HepG2 (cell line): Measurements from ENCODE around the gene PASK. TPM values are rescaled to one million over a fixed set of nuclear protein-coding genes. Genes with fewer than 3 reads are reported as not detected.

Source experiments
- ATAC-seq: fragments of 200-7000 bp; cut with Tn5 transposase; 3 replicates; pipeline ENCODE4 v1.9.1; 2020; ENCODE audit warnings: mild to moderate bottlenecking, moderate library complexity
- BruUV-seq: library from RNA; stranded (reverse); fragments of 400-500 nt; replicated peaks from 2 replicates; lab custom pipeline; 2021; lab: Mats Ljungman, UMichigan
- CTCF ChIA-PET: fragments of 300-600 bp; formaldehyde crosslinking; extraction: SDS; loops from one replicate; lab custom pipeline; 2021; ENCODE audit warnings: low total read pairs, inconsistent platforms, low intra/inter-chr PET ratio; lab: Yijun Ruan, JAX
- POLR2A ChIA-PET: fragments of 350-600 bp; sonication (Branson Sonifier 250); formaldehyde crosslinking; loops from one replicate; lab custom pipeline; 2020; ENCODE audit warnings: antibody characterized with exemption, inconsistent platforms; lab: Yijun Ruan, JAX
- DNase-seq: peaks from one replicate; pipeline ENCODE4 v3.0.0-alpha.2; 2015; ENCODE audit warnings: low spot score
- FAIRE-seq: peaks from 3 replicates; lab custom pipeline; 2011; peaks lifted over from hg19 to GRCh38; lab: Jason Lieb, UNC
- H2AFZ ChIP-seq: one replicate; pipeline ENCODE4 v1.6.1; 2011; ENCODE audit warnings: low read length, inconsistent platforms
- H3K27ac ChIP-seq: fragments of 300-600 bp; 3 replicates; pipeline ENCODE4 v1.8.0; 2011; ENCODE audit warnings: mixed run types, mild to moderate bottlenecking, mixed read lengths, low read length, inconsistent platforms; ENCODE audit not compliant: insufficient read depth; ENCODE audit errors: extremely low read length
- H3K27me3 ChIP-seq, 2 experiments: fragments of 200-600 bp in 1 of 2; 2 replicates in 1 of 2; 3 replicates in 1 of 2; pipeline versions ENCODE4 v1.6.0 to v1.8.0; 2011; ENCODE audit warnings: low read length in 2 of 2, mild to moderate bottlenecking in 2 of 2, moderate library complexity in 2 of 2, inconsistent platforms in 1 of 2; ENCODE audit not compliant: insufficient read depth in 2 of 2, control insufficient read depth in 1 of 2
- H3K36me3 ChIP-seq, 2 experiments: fragments of 200-600 bp in 1 of 2; replicated peaks in 1 of 2; 2 replicates in 1 of 2; 3 replicates in 1 of 2; pipeline versions ENCODE4 v1.5.1 to v1.8.0; 2011; ENCODE audit warnings: low read length in 2 of 2, inconsistent platforms in 1 of 2; ENCODE audit not compliant: insufficient read depth in 2 of 2, control insufficient read depth in 1 of 2
- H3K4me1 ChIP-seq: 2 replicates; pipeline ENCODE4 v1.5.1; 2012; ENCODE audit warnings: low read length, inconsistent platforms; ENCODE audit not compliant: insufficient read depth
- H3K4me2 ChIP-seq: 2 replicates; pipeline ENCODE4 v1.6.0; 2011; ENCODE audit warnings: low read depth, low read length, inconsistent platforms
- H3K4me3 ChIP-seq, 3 experiments: fragments of 200-600 bp in 1 of 3; sonication (generic), shearing (Covaris generic) in 1 of 3; replicated peaks in 1 of 3; 2 replicates each; pipeline ENCODE4 v1.5.1; 2011 to 2016; ENCODE audit warnings: low read length in 3 of 3, inconsistent platforms in 2 of 3, low read depth in 2 of 3, mild to moderate bottlenecking in 2 of 3, control low read depth in 1 of 3, mixed read lengths in 1 of 3; ENCODE audit not compliant: insufficient read depth in 1 of 3
- H3K79me2 ChIP-seq: one replicate; pipeline ENCODE4 v1.6.1; 2011; ENCODE audit warnings: low read length, inconsistent platforms; ENCODE audit not compliant: insufficient read depth
- H3K9ac ChIP-seq: 2 replicates; pipeline ENCODE4 v1.6.0; 2011; ENCODE audit warnings: mild to moderate bottlenecking, low read depth, low read length, inconsistent platforms; ENCODE audit not compliant: insufficient read depth
- H3K9me3 ChIP-seq: 2 replicates; pipeline ENCODE4 v1.5.1; 2012; ENCODE audit warnings: mild to moderate bottlenecking, low read length
- H4K20me1 ChIP-seq: 2 replicates; pipeline ENCODE4 v1.6.0; 2011; ENCODE audit warnings: inconsistent platforms, mild to moderate bottlenecking, low read length, moderate library complexity; ENCODE audit not compliant: insufficient read depth
- GATAD1 ChIP-seq: IDR thresholded peaks from 2 replicates; pipeline ENCODE4 v1.6.1; 2016; ENCODE audit warnings: missing genetic modification reagents, missing compliant biosample characterization
- ISX ChIP-seq: sonication (generic); formaldehyde crosslinking; conservative IDR thresholded peaks from 2 replicates; pipeline ENCODE4 v1.5.0; 2020; ENCODE audit warnings: missing genetic modification reagents
- MYPOP ChIP-seq: sonication (generic); formaldehyde crosslinking; IDR thresholded peaks from 2 replicates; pipeline ENCODE4 v1.8.1; 2023; ENCODE audit warnings: mild to moderate bottlenecking, moderate library complexity, missing genetic modification reagents
- SNRNP70 ChIP-seq: fragments of 200-400 bp; formaldehyde crosslinking; IDR thresholded peaks from 2 replicates; pipeline ENCODE4 v1.6.1; 2017; ENCODE audit warnings: mild to moderate bottlenecking, low read depth, low read length, moderate library complexity
- THYN1 ChIP-seq: sonication (generic); formaldehyde crosslinking; IDR thresholded peaks from 2 replicates; pipeline ENCODE4 v1.8.1; 2023; ENCODE audit warnings: low read depth, mild to moderate bottlenecking, moderate library complexity, missing genetic modification reagents, borderline replicate concordance
- ZNF225 ChIP-seq: sonication (generic); formaldehyde crosslinking; IDR thresholded peaks from 2 replicates; pipeline ENCODE4 v1.4.0; 2020; ENCODE audit warnings: mild to moderate bottlenecking, missing genetic modification reagents
- ZNF318 ChIP-seq: sonication (generic); formaldehyde crosslinking; IDR thresholded peaks from 2 replicates; pipeline ENCODE4 v1.4.0; 2020; ENCODE audit warnings: mild to moderate bottlenecking, missing genetic modification reagents
- ZNF33A ChIP-seq: sonication (generic); formaldehyde crosslinking; IDR thresholded peaks from 2 replicates; pipeline ENCODE4 v1.5.1; 2020; ENCODE audit warnings: missing genetic modification reagents, mild to moderate bottlenecking, moderate library complexity, borderline replicate concordance
- ZNF441 ChIP-seq: sonication (generic); formaldehyde crosslinking; IDR thresholded peaks from 2 replicates; pipeline ENCODE4 v1.7.0; 2021; ENCODE audit warnings: missing genetic modification reagents, borderline replicate concordance
- ZNF484 ChIP-seq: sonication (generic); formaldehyde crosslinking; IDR thresholded peaks from 2 replicates; pipeline ENCODE4 v1.5.1; 2020; ENCODE audit warnings: mild to moderate bottlenecking, low read depth, missing genetic modification reagents, borderline replicate concordance
- ZNF563 ChIP-seq: sonication (generic); formaldehyde crosslinking; IDR thresholded peaks from 2 replicates; pipeline ENCODE4 v1.8.0; 2022; ENCODE audit warnings: mild to moderate bottlenecking, moderate library complexity, missing genetic modification reagents
- ZSCAN9 ChIP-seq: IDR thresholded peaks from 2 replicates; pipeline ENCODE4 v1.6.1; 2016; ENCODE audit warnings: borderline replicate concordance
- ZUFSP ChIP-seq: sonication (generic); formaldehyde crosslinking; IDR thresholded peaks from 2 replicates; pipeline ENCODE4 v1.9.0; 2021; ENCODE audit warnings: missing genetic modification reagents, mild to moderate bottlenecking, borderline replicate concordance
- WGBS: methylation state at CpG from one replicate; pipeline ENCODE4 v1.1.6; 2017; ENCODE audit warnings: low lambda C conversion rate; 5-methylcytosine and 5-hydroxymethylcytosine counted together
- in situ Hi-C: cut with HindIII; loops from 2 replicates; pipeline ENCODE4 v1.10.0; 2017; ENCODE audit warnings: low pct_unique_long_range_greater_than_20kb; ENCODE audit not compliant: extremely low pct_ligation_motif_present
- intact Hi-C: fragments of 100-400 bp; cut with micrococcal nuclease; formaldehyde crosslinking; loops from one replicate; pipeline ENCODE4 v1.10.0; 2022; ENCODE audit not compliant: unreplicated experiment
- polyA plus RNA-seq, 8 experiments: library from polyadenylated mRNA; depleted of rRNA in 3 of 8; stranded (reverse) in 7 of 8; unstranded in 1 of 8; fragments of >200 nt; fragmentation: Illumina TruSeq in 4 of 8; extraction: Trizol in 4 of 8; gene quantifications; 2 replicates each; pipeline versions ENCODE4 v1.2.1 to v1.2.3, GENCODE V29; 2011 to 2016; ENCODE audit warnings: low read depth in 4 of 8, missing spikeins in 1 of 8, mixed read lengths in 1 of 8; ENCODE audit not compliant: insufficient read depth in 1 of 8
- total RNA-seq, 5 experiments: library from RNA; depleted of rRNA; stranded (reverse); fragments of >200 nt; fragmentation: Illumina TruSeq; extraction: Trizol; gene quantifications; 2 replicates each; pipeline ENCODE4 v1.2.3, GENCODE V29; 2016; ENCODE audit warnings: low read depth in 1 of 5

The PASK gene
- total and polyA plus RNA-seq, 2 of the 13 experiments (the other 11 are each of a cell fraction or from before 2014, with no cell fraction given): 6.9 to 17.0 TPM

- 95% methylated on average over 8 of the region's 8 CpGs for WGBS
- ATAC-seq: no peak
- no peak overlapping the region for H3K4me2 ChIP-seq
- H3K4me1 ChIP-seq: no peaks in the 10 kb centered on the region
- H3K36me3 ChIP-seq: peaks cover 9 to 38% of the 10 kb centered on the region in 2 experiments; a peak in 4 of 5 replicates
- no peaks in the 10 kb centered on the region for H3K79me2 ChIP-seq
- ChIA-PET CTCF (no interaction called here), POLR2A (no interaction called here)
- in situ Hi-C loops: no loop called here
- H3K27me3 ChIP-seq: no peaks in the 10 kb centered on the region
- no peak for TF ChIP-seq ZNF318
- TF ChIP-seq ZNF33A (CRISPR knock-in tag): no peak
- TF ChIP-seq MYPOP (CRISPR knock-in tag): no peak
- no peak for TF ChIP-seq THYN1 (CRISPR knock-in tag)
- TF ChIP-seq ZNF225 (CRISPR knock-in tag): no peak
- no peak for TF ChIP-seq ZNF441 (CRISPR knock-in tag)
- no peak for TF ChIP-seq GATAD1 (CRISPR knock-in tag)
- no peak for TF ChIP-seq SNRNP70
- TF ChIP-seq ZNF484 (CRISPR knock-in tag): no peak
- no peak for TF ChIP-seq ZSCAN9 (CRISPR knock-in tag)
- TF ChIP-seq ZUFSP (CRISPR knock-in tag): no peak
- TF ChIP-seq ISX (CRISPR knock-in tag): no peak
- no peak for TF ChIP-seq ZNF563
- no TSS peak for BruUV-seq
- FAIRE-seq: no peak
- H3K9me3 ChIP-seq: no peaks in the 10 kb centered on the region
- no peak overlapping the region for H3K4me3 ChIP-seq
- intact Hi-C loops: no loop called here
- no peaks in the 10 kb centered on the region for H4K20me1 ChIP-seq
- H2AFZ ChIP-seq: no peak overlapping the region
- no peak overlapping the region for H3K27ac ChIP-seq
- DNase-seq: no peak
- H3K9ac ChIP-seq: no peak overlapping the region
Observed at GRCh38 chr2:241112592-241112991, 36.7 kb downstream of the PASK start.
